ENCODE measurements around the gene KNOP1. TPM values are rescaled to one million over a fixed set of nuclear protein-coding genes. Genes with fewer than 3 reads are reported as not detected.

KNOP1 gene
- total and polyA plus RNA-seq, 2 of the 13 experiments (the other 11 are each of a cell fraction or from before 2014, with no cell fraction given) = 21.2 to 57.5 TPM

GRCh38 chr16:19757762-19758595 is 40.0 kb upstream of the KNOP1 start (continued):
- TF ChIP-seq GFI1 (CRISPR knock-in tag; IDR thresholded peaks at IDR 0.05; ENCODE audit: borderline replicate concordance) (peak; percentile 79), HNRNPK (IDR thresholded peaks at IDR 0.05; ENCODE audit: low read depth, low read length, poor library complexity, severe bottlenecking) (no peak), GATAD2A (CRISPR knock-in tag; IDR thresholded peaks at IDR 0.05) (peak; percentile 76)

- Histone ChIP-seq H3K4me1 (ENCODE audit: insufficient read depth, low read length) (peaks cover 48% of the 10 kb centered on the region), H3K27ac (ENCODE audit: extremely low read length, insufficient read depth, low read length) (no peak overlapping the region), H3K27me3 (ENCODE audit: control insufficient read depth in 1 of 2, insufficient read depth in 2 of 2, low read length in 2 of 2) (no peaks in the 10 kb centered on the region), H3K79me2 (ENCODE audit: insufficient read depth, low read length) (no peaks in the 10 kb centered on the region), H2AFZ (ENCODE audit: low read length) (no peak overlapping the region), H3K9me3 (ENCODE audit: low read length) (no peaks in the 10 kb centered on the region), H4K20me1 (ENCODE audit: insufficient read depth, low read length) (no peaks in the 10 kb centered on the region), H3K4me3 (replicated peaks in 1 of 3; ENCODE audit: insufficient read depth in 1 of 3, low read depth in 2 of 3, low read length in 3 of 3) (no peak overlapping the region), H3K4me2 (ENCODE audit: low read depth, low read length) (no peak overlapping the region), H3K9ac (ENCODE audit: insufficient read depth, low read depth, low read length) (no peak overlapping the region), H3K36me3 (replicated peaks in 1 of 2; ENCODE audit: control insufficient read depth in 1 of 2, insufficient read depth in 2 of 2, low read length in 2 of 2) (no peaks in the 10 kb centered on the region)
- POLR2A ChIA-PET = no interaction called here
- DNase-seq (ENCODE audit: low spot score) (no peak), FAIRE-seq (no peak), ATAC-seq (no peak)
- WGBS (ENCODE audit: low lambda C conversion rate) = 97% methylated on average over 5 of the region's 5 CpGs
- intact Hi-C loops (cut with micrococcal nuclease; ENCODE audit: unreplicated experiment) = no loop called here
- in situ Hi-C loops (cut with HindIII; ENCODE audit: extremely low pct_ligation_motif_present, low pct_unique_long_range_greater_than_20kb) = no loop called here
- no TSS peak for BruUV-seq (replicated peaks)
- TF ChIP-seq BCL3 (CRISPR knock-in tag; IDR thresholded peaks at IDR 0.05) = no peak
- CTCF ChIA-PET (ENCODE audit: low intra/inter-chr PET ratio, low total read pairs) = no interaction called here
Measured at GRCh38 chr16:19757026-19757425, 39.0 kb upstream of the KNOP1 start.

- Histone ChIP-seq H3K79me2 (ENCODE audit: insufficient read depth, low read length) (no peaks in the 10 kb centered on the region), H3K27ac (ENCODE audit: extremely low read length, insufficient read depth, low read length) (no peak overlapping the region), H3K4me3 (replicated peaks in 1 of 3; ENCODE audit: insufficient read depth in 1 of 3, low read depth in 2 of 3, low read length in 3 of 3) (no peak overlapping the region), H3K36me3 (replicated peaks in 1 of 2; ENCODE audit: control insufficient read depth in 1 of 2, insufficient read depth in 2 of 2, low read length in 2 of 2) (no peaks in the 10 kb centered on the region), H4K20me1 (ENCODE audit: insufficient read depth, low read length) (no peaks in the 10 kb centered on the region), H2AFZ (ENCODE audit: low read length) (no peak overlapping the region), H3K27me3 (ENCODE audit: control insufficient read depth in 1 of 2, insufficient read depth in 2 of 2, low read length in 2 of 2) (no peaks in the 10 kb centered on the region), H3K9ac (ENCODE audit: insufficient read depth, low read depth, low read length) (no peak overlapping the region), H3K4me1 (ENCODE audit: insufficient read depth, low read length) (peaks cover 53% of the 10 kb centered on the region), H3K9me3 (ENCODE audit: low read length) (no peaks in the 10 kb centered on the region), H3K4me2 (ENCODE audit: low read depth, low read length) (no peak overlapping the region)
- ATAC-seq = peak; percentile 25; the same call in 1 of the 3 replicates
- no peak for FAIRE-seq
- DNase-seq (ENCODE audit: low spot score) = no peak
- no TSS peak for BruUV-seq (replicated peaks)
- CTCF ChIA-PET (ENCODE audit: low intra/inter-chr PET ratio, low total read pairs) = no interaction called here
- WGBS (ENCODE audit: low lambda C conversion rate) = 95% methylated on average over 3 of the region's 3 CpGs
- in situ Hi-C loops (cut with HindIII; ENCODE audit: extremely low pct_ligation_motif_present, low pct_unique_long_range_greater_than_20kb) (no loop called here), intact Hi-C loops (cut with micrococcal nuclease; ENCODE audit: unreplicated experiment) (no loop called here)
- TF ChIP-seq CTCF (CRISPR knock-in tag; IDR thresholded peaks at IDR 0.05) (peak; percentile 51), NFIC (IDR thresholded peaks at IDR 0.05; ENCODE audit: low read length) (no peak), STAG1 (CRISPR knock-in tag; IDR thresholded peaks at IDR 0.05) (peak; percentile 44), TRIM24 (CRISPR knock-in tag; IDR thresholded peaks at IDR 0.05) (0 out of 2 replicates have a peak, but pooled peaks have one; percentile 26)
- POLR2A ChIA-PET = no interaction called here
Measured at GRCh38 chr16:19755268-19755667, 37.2 kb upstream of the KNOP1 start.

All from HepG2 (cell line).